NCI-H1930 (cell line): ENCODE results near the gene PZP.

Experiments
- DNase-seq, 2 experiments: peaks; one replicate each; lab custom pipeline; 2025; lab: John Stamatoyannopoulos, UW

The PZP gene

GRCh38 chr12:9124383-9125031 lies 83.7 kb downstream of the PZP start:
- DNase-seq = no peak

- no peak for DNase-seq
Measured at GRCh38 chr12:9123781-9124382, 84.3 kb downstream of the PZP start.

GRCh38 chr12:9122091-9122609 lies 86.0 kb downstream of the PZP start:
- DNase-seq = no peak

GRCh38 chr12:9120487-9121184 lies 87.6 kb downstream of the PZP start:
- no peak for DNase-seq

- DNase-seq = no peak
Measured at GRCh38 chr12:9118158-9118557, 90.0 kb downstream of the PZP start.

GRCh38 chr12:9115731-9116559 lies 92.2 kb downstream of the PZP start, which contains the start of gene A2M:
Gene A2M (minus strand): TSS chr12:9115919. CDS start chr12:9115849, 70 bp downstream.
- no peak for DNase-seq

- DNase-seq = no peak
Measured at GRCh38 chr12:9114946-9115345, 93.2 kb downstream of the PZP start.

GRCh38 chr12:9113987-9114309 lies 94.2 kb downstream of the PZP start:
- DNase-seq = no peak

- DNase-seq = no peak
Measured at GRCh38 chr12:9113296-9113986, 94.8 kb downstream of the PZP start.

GRCh38 chr12:9112076-9112853 lies 95.9 kb downstream of the PZP start:
- DNase-seq = no peak

GRCh38 chr12:9111525-9111924 lies 96.7 kb downstream of the PZP start:
- DNase-seq = no peak

GRCh38 chr12:9109737-9110491 lies 98.3 kb downstream of the PZP start:
- DNase-seq = no peak

- DNase-seq = no peak
Measured at GRCh38 chr12:9109213-9109522, 99.0 kb downstream of the PZP start.

- DNase-seq = no peak
Measured at GRCh38 chr12:9108504-9109212, 99.5 kb downstream of the PZP start.

- no peak for DNase-seq
Measured at GRCh38 chr12:9107542-9107873, 100.7 kb downstream of the PZP start.

- DNase-seq = no peak
Measured at GRCh38 chr12:9106610-9107541, 101.3 kb downstream of the PZP start.

GRCh38 chr12:9106067-9106466 lies 102.1 kb downstream of the PZP start:
- no peak for DNase-seq

GRCh38 chr12:9104767-9105423 lies 103.3 kb downstream of the PZP start:
- DNase-seq = no peak
